Keratinocyte (primary cell): ENCODE data around the gene ACTR3C. TPM values are rescaled to one million over a fixed set of nuclear protein-coding genes. Genes with fewer than 3 reads are reported as not detected.

ENCODE experiments used
- DNase-seq: peaks from one replicate; pipeline ENCODE4 v3.0.0-alpha.2; 2011; ENCODE audit warnings: low read depth, missing footprints, low spot score
- FAIRE-seq: peaks from 2 replicates; lab custom pipeline; 2011; peaks lifted over from hg19 to GRCh38; lab: Jason Lieb, UNC
- H2AFZ ChIP-seq: 2 replicates; pipeline ENCODE4 v1.6.0; 2012; ENCODE audit warnings: low read length, control low read depth, inconsistent platforms; ENCODE audit not compliant: control insufficient read depth
- H3K27ac ChIP-seq: 2 replicates; pipeline ENCODE4 v1.5.1; 2011; ENCODE audit warnings: low read length; ENCODE audit not compliant: control insufficient read depth, insufficient read depth
- H3K27me3 ChIP-seq: 3 replicates; pipeline ENCODE4 v1.6.0; 2011; ENCODE audit warnings: low read length; ENCODE audit not compliant: control insufficient read depth, insufficient read depth; ENCODE audit errors: extremely low read depth
- H3K36me3 ChIP-seq, 2 experiments: 2 replicates in 1 of 2; 3 replicates in 1 of 2; pipeline ENCODE4 v1.5.1; 2011; ENCODE audit warnings: low read length in 2 of 2, mild to moderate bottlenecking in 1 of 2; ENCODE audit not compliant: control insufficient read depth in 2 of 2, insufficient read depth in 2 of 2; ENCODE audit errors: extremely low read depth in 1 of 2
- H3K4me1 ChIP-seq: 3 replicates; pipeline ENCODE4 v1.5.1; 2011; ENCODE audit warnings: low read length; ENCODE audit not compliant: control insufficient read depth, insufficient read depth; ENCODE audit errors: extremely low read depth
- H3K4me2 ChIP-seq: 3 replicates; pipeline ENCODE4 v1.6.0; 2011; ENCODE audit warnings: low read depth, low read length; ENCODE audit not compliant: control insufficient read depth, insufficient read depth; ENCODE audit errors: extremely low read depth
- H3K4me3 ChIP-seq, 3 experiments: fragments of 200-600 bp in 1 of 3; sonication (generic) in 1 of 3; 2 replicates in 2 of 3; 3 replicates in 1 of 3; pipeline ENCODE4 v1.5.1; 2011 to 2016; ENCODE audit warnings: low read length in 3 of 3, mild to moderate bottlenecking in 3 of 3, control low read depth in 2 of 3, inconsistent platforms in 1 of 3, low read depth in 1 of 3, mixed read lengths in 1 of 3, mixed run types in 1 of 3, moderate library complexity in 1 of 3; ENCODE audit not compliant: control insufficient read depth in 2 of 3, insufficient read depth in 2 of 3; ENCODE audit errors: extremely low read depth in 1 of 3
- H3K79me2 ChIP-seq: 2 replicates; pipeline ENCODE4 v1.6.0; 2012; ENCODE audit warnings: low read length; ENCODE audit not compliant: control insufficient read depth, insufficient read depth
- H3K9ac ChIP-seq: 3 replicates; pipeline ENCODE4 v1.6.0; 2011; ENCODE audit warnings: low read length; ENCODE audit not compliant: control insufficient read depth, insufficient read depth; ENCODE audit errors: extremely low read depth
- H3K9me1 ChIP-seq: 3 replicates; pipeline ENCODE4 v1.6.0; 2011; ENCODE audit warnings: low read length; ENCODE audit not compliant: control insufficient read depth, insufficient read depth; ENCODE audit errors: extremely low read depth
- H3K9me3 ChIP-seq: 2 replicates; pipeline ENCODE4 v1.5.1; 2012; ENCODE audit warnings: low read depth, low read length; ENCODE audit not compliant: control insufficient read depth
- H4K20me1 ChIP-seq: 3 replicates; pipeline ENCODE4 v1.6.0; 2011; ENCODE audit warnings: low read length; ENCODE audit not compliant: control insufficient read depth, insufficient read depth; ENCODE audit errors: extremely low read depth
- CTCF ChIP-seq, 3 experiments: IDR thresholded peaks in 1 of 3; conservative IDR thresholded peaks in 1 of 3; optimal IDR thresholded peaks in 1 of 3; 2 replicates in 2 of 3; 3 replicates in 1 of 3; pipeline versions ENCODE3 to v1.5.1; 2011; ENCODE audit warnings: low read length in 3 of 3, mild to moderate bottlenecking in 3 of 3, moderate library complexity in 2 of 3, control low read depth in 1 of 3, inconsistent platforms in 1 of 3; ENCODE audit not compliant: insufficient read depth in 2 of 3; ENCODE audit errors: extremely low read depth in 1 of 3
- EZH2 ChIP-seq: IDR thresholded peaks from one replicate; pipeline ENCODE4 v1.6.1; 2012; ENCODE audit warnings: inconsistent platforms, mild to moderate bottlenecking, low read length, moderate library complexity
- dilution Hi-C: fragments of 300-500 bp; cut with MboI; formaldehyde crosslinking; loops from one replicate; pipeline ENCODE4 v1.7.0; 2020; ENCODE audit warnings: low sequenced_read_pairs; ENCODE audit not compliant: extremely low pct_ligation_motif_present
- polyA plus RNA-seq, 5 experiments: library from polyadenylated mRNA; depleted of rRNA in 3 of 5; stranded (reverse) in 3 of 5; stranded (forward) in 1 of 5; unstranded in 1 of 5; fragments of >200 nt; gene quantifications; 1 replicate in 1 of 5; 2 replicates in 3 of 5; 3 replicates in 1 of 5; pipeline versions ENCODE4 v1.2.1 to v1.2.3, GENCODE V29; 2011 to 2012; ENCODE audit warnings: missing spikeins in 2 of 5, low read depth in 1 of 5, low replicate concordance in 1 of 5

Gene ACTR3C
- polyA plus RNA-seq, 1 donor (not counting 4 experiments of a cell fraction or from before 2014, with no cell fraction given): 1.3 TPM

- Histone ChIP-seq H2AFZ (no peak overlapping the region), H3K36me3 (no peaks in the 10 kb centered on the region), H3K9me3 (no peaks in the 10 kb centered on the region), H3K4me3 (no peak overlapping the region), H3K27ac (no peak overlapping the region), H3K9me1 (no peaks in the 10 kb centered on the region), H3K27me3 (peaks cover 11% of the 10 kb centered on the region), H3K4me2 (no peak overlapping the region), H3K4me1 (no peaks in the 10 kb centered on the region), H3K79me2 (no peaks in the 10 kb centered on the region), H3K9ac (no peak overlapping the region), H4K20me1 (no peaks in the 10 kb centered on the region)
- TF ChIP-seq EZH2 (no peak), CTCF (optimal IDR thresholded peaks at IDR 0.05 in 1 of 3, IDR thresholded peaks at IDR 0.05 in 1 of 3, conservative IDR thresholded peaks at IDR 0.05 in 1 of 3; ENCODE audit: extremely low read depth in 1 of 3, insufficient read depth in 2 of 3, low read length in 3 of 3) (no peak)
- dilution Hi-C loops: no loop called here
- DNase-seq: no peak
- no peak for FAIRE-seq
Observed at GRCh38 chr7:150335108-150335773, 11.9 kb upstream of the ACTR3C start.

- peaks cover under 1% of the 10 kb centered on the region for H3K27me3 ChIP-seq
- H3K9me1 ChIP-seq: no peaks in the 10 kb centered on the region
- no peak overlapping the region for H3K4me2 ChIP-seq
- no peaks in the 10 kb centered on the region for H4K20me1 ChIP-seq
- no peaks in the 10 kb centered on the region for H3K9me3 ChIP-seq
- dilution Hi-C loops: no loop called here
- no peak overlapping the region for H3K4me3 ChIP-seq
- no peaks in the 10 kb centered on the region for H3K36me3 ChIP-seq
- H3K79me2 ChIP-seq: no peaks in the 10 kb centered on the region
- no peak overlapping the region for H3K27ac ChIP-seq
- TF ChIP-seq EZH2 (no peak), CTCF (optimal IDR thresholded peaks at IDR 0.05 in 1 of 3, IDR thresholded peaks at IDR 0.05 in 1 of 3, conservative IDR thresholded peaks at IDR 0.05 in 1 of 3; ENCODE audit: extremely low read depth in 1 of 3, insufficient read depth in 2 of 3, low read length in 3 of 3) (no peak)
- DNase-seq (no peak), FAIRE-seq (no peak)
- no peaks in the 10 kb centered on the region for H3K4me1 ChIP-seq
- no peak overlapping the region for H2AFZ ChIP-seq
- no peak overlapping the region for H3K9ac ChIP-seq
Observed at GRCh38 chr7:150334108-150334507, 10.8 kb upstream of the ACTR3C start.
